Dendritic cell treated with granulocyte-macrophage colony-stimulating factor and Interleukin-4, amounts not matched to agents 40 ng/mL and 50 ng/mL, for 4 days (primary cell): ENCODE measurements around the gene MAST4.
A peak's percentile ranks its signal among the peaks of the same experiment; 100 is the strongest.
"Not testable (repeated sequence)": the region's sequence is repeated elsewhere in the genome, so short reads cannot be mapped to it uniquely, and the experiment has no call there.

Source experiments
- H3K27ac Mint-ChIP-seq: one replicate; pipeline ENCODE4 v1.8.0; 2022; ENCODE audit warnings: mild to moderate bottlenecking, mixed read lengths
- H3K27me3 Mint-ChIP-seq: one replicate; pipeline ENCODE4 v1.8.0; 2022; ENCODE audit warnings: mild to moderate bottlenecking, mixed read lengths
- H3K36me3 Mint-ChIP-seq: one replicate; pipeline ENCODE4 v1.8.0; 2022; ENCODE audit warnings: low read depth, mixed read lengths
- H3K4me1 Mint-ChIP-seq: one replicate; pipeline ENCODE4 v1.8.0; 2022; ENCODE audit warnings: low read depth, mixed read lengths
- H3K4me3 Mint-ChIP-seq: one replicate; pipeline ENCODE4 v1.8.0; 2022; ENCODE audit warnings: mild to moderate bottlenecking, moderate library complexity, mixed read lengths
- H3K9me3 Mint-ChIP-seq: one replicate; pipeline ENCODE4 v1.8.0; 2022; ENCODE audit warnings: mixed read lengths
- intact Hi-C: fragments of 100-400 bp; cut with micrococcal nuclease; formaldehyde crosslinking; loops from one replicate; pipeline ENCODE4 v1.15.0; 2022

The MAST4 gene

DNA sequence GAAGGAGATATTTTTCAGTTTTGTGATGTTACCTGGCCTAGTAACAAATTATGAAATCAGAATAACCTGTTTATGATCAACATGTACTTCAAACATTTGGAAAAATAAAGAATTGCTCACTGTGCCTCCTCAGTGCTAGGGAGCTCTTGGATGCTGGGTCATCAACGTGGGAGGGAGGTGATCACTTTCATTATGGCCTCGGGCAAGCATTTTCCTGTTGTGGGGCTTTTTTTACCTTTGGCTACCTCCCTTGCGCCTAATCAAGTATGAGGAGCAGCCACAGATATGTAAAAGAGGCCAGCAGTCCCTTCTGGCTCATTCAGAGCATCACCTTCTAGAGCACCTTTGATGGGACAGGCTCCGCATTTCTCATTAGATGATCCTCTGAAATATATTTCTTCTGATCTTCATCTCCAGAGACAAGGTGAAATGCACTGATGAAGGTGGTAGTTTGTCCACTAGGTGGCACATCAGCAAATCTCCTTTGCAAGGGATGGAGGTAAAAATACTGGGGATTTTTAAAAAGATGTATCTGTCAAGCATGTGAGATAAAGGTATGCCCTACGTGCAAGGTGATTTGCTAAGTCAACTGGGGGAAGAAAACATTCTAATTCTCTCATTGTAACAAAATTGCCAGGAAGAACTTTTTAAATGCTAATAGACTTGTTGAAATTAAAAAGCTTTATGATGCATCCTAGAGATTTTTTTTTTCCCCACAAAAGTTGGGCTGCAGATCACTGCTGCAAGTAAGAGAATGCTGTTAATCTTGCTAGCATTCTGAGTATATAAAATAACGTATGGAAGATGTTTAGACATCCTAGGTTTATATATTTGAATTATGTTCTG, 218.2 kb downstream of the MAST4 start:
- Mint-ChIP-seq H3K36me3 (no peaks in the 10 kb centered on the region), H3K4me3 (no peak overlapping the region), H3K27ac (no peak overlapping the region), H3K4me1 (peaks cover 13% of the 10 kb centered on the region), H3K27me3 (peaks cover 11% of the 10 kb centered on the region), H3K9me3 (no peaks in the 10 kb centered on the region)
- intact Hi-C loops: loop anchor here (5.0 to 10.0 kb wide), 2 partner anchors 338 to 390 kb away; no protein-coding TSS in a partner anchor

DNA sequence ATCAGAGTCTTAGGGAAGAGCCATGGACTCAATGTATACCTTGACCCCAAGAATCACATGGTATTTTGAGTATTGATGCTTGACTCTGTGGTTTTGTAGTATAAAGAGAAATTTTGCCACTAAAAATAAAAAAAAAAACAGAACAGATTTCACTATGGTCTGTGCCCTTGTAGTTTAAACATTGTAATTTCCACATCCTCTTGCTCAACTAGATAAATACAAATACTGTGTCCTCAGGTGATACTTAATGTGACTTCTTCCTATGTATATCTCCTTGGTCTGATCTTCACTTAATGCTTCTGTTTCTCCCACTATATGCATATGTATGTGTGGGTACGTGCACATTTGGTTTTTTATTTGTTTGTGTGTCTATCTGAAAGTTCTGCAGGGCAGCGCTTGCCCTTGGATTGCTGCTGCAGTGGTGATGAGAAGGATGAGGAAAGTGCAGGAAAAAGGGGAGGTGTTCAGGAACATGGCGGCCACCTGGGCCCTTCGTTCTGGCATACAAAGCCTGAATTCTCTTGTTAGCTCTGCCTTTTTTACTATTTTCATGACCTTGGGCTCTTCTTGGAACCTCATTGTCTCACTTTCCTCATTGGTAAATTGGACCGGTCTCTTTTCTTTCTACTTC, 222.2 kb downstream of the MAST4 start:
- no peaks in the 10 kb centered on the region for H3K4me1 Mint-ChIP-seq
- H3K36me3 Mint-ChIP-seq: no peaks in the 10 kb centered on the region
- H3K27me3 Mint-ChIP-seq: peaks cover 13% of the 10 kb centered on the region
- no peaks in the 10 kb centered on the region for H3K9me3 Mint-ChIP-seq
- H3K4me3 Mint-ChIP-seq: no peak overlapping the region
- intact Hi-C loops: loop anchor here (10.0 kb wide), 1 partner anchor 386 kb away; no protein-coding TSS in a partner anchor
- H3K27ac Mint-ChIP-seq: no peak overlapping the region

DNA sequence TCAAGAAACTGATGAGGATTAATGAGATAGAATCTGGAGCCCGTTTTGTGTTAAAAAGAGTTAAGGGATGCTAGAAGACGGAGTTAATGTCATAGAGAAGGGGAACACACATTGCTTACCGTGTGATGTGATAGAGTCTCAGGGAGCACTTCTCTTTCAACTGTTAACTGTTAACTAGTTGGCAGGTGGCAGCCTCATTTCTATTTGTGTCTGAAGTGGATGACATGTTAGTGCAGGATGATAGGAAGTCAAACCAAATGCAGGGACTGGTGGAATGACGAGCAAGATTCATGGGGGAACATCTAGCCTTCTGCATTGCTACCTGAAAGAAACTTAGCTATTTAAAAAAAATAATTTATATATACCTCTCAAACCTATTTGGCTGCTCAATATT, 222.7 kb downstream of the MAST4 start:
- no peaks in the 10 kb centered on the region for H3K36me3 Mint-ChIP-seq
- intact Hi-C loops: loop anchor here (10.0 kb wide), 1 partner anchor 386 kb away; no protein-coding TSS in a partner anchor
- H3K4me3 Mint-ChIP-seq: no peak overlapping the region
- H3K27ac Mint-ChIP-seq: no peak overlapping the region
- no peaks in the 10 kb centered on the region for H3K4me1 Mint-ChIP-seq
- H3K9me3 Mint-ChIP-seq: no peaks in the 10 kb centered on the region
- peaks cover 11% of the 10 kb centered on the region for H3K27me3 Mint-ChIP-seq

GRCh38 chr5:66820630-66821207, 224.5 kb downstream of the MAST4 start:
- Mint-ChIP-seq H3K4me1 (no peaks in the 10 kb centered on the region), H3K36me3 (no peaks in the 10 kb centered on the region), H3K4me3 (no peak overlapping the region), H3K27ac (no peak overlapping the region), H3K9me3 (no peaks in the 10 kb centered on the region), H3K27me3 (peaks cover 9% of the 10 kb centered on the region)
- intact Hi-C loops: no loop called here

- H3K27ac Mint-ChIP-seq: no peak overlapping the region
- no peaks in the 10 kb centered on the region for H3K9me3 Mint-ChIP-seq
- intact Hi-C loops: no loop called here
- peaks cover 4% of the 10 kb centered on the region for H3K27me3 Mint-ChIP-seq
- H3K4me3 Mint-ChIP-seq: no peak overlapping the region
- H3K4me1 Mint-ChIP-seq: no peaks in the 10 kb centered on the region
- H3K36me3 Mint-ChIP-seq: no peaks in the 10 kb centered on the region
These were observed 225.7 kb downstream of the MAST4 start for GRCh38 chr5:66821688-66822429.

DNA sequence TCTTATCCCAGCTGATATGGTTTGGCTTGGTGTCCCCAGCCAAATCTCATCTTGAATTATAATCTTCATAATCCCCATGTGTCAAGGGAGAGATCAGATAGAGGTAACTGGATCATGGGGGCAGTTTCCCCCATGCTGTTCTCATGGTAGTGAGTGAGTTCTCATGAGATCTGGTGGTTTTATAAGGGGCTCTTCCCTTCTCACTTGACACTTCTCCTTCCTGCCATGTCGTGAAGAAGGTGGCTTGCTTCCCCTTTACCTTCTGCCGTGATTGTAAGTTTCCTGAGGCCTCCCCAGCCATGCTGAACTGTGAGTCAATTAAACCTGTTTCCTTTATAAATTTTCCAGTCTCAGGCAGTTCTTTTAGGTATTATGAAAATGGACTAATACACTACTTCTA, 226.7 kb downstream of the MAST4 start:
- intact Hi-C loops, H3K27ac Mint-ChIP-seq, H3K4me3 Mint-ChIP-seq, H3K4me1 Mint-ChIP-seq, H3K36me3 Mint-ChIP-seq, H3K9me3 Mint-ChIP-seq: not testable (repeated sequence)
- H3K27me3 Mint-ChIP-seq: peaks cover 10% of the 10 kb centered on the region

GRCh38 chr5:66824476-66824875, 228.3 kb downstream of the MAST4 start:
- Mint-ChIP-seq H3K27ac (no peak overlapping the region), H3K36me3 (no peaks in the 10 kb centered on the region), H3K4me1 (peaks cover 14% of the 10 kb centered on the region), H3K9me3 (no peaks in the 10 kb centered on the region), H3K4me3 (no peak overlapping the region), H3K27me3 (peaks cover 25% of the 10 kb centered on the region)
- intact Hi-C loops: no loop called here

- no peaks in the 10 kb centered on the region for H3K9me3 Mint-ChIP-seq
- H3K4me1 Mint-ChIP-seq: peaks cover 14% of the 10 kb centered on the region
- H3K27ac Mint-ChIP-seq: no peak overlapping the region
- H3K4me3 Mint-ChIP-seq: no peak overlapping the region
- intact Hi-C loops: no loop called here
- peaks cover 28% of the 10 kb centered on the region for H3K27me3 Mint-ChIP-seq
- no peaks in the 10 kb centered on the region for H3K36me3 Mint-ChIP-seq
These were observed 230.1 kb downstream of the MAST4 start for GRCh38 chr5:66826263-66826662.

DNA sequence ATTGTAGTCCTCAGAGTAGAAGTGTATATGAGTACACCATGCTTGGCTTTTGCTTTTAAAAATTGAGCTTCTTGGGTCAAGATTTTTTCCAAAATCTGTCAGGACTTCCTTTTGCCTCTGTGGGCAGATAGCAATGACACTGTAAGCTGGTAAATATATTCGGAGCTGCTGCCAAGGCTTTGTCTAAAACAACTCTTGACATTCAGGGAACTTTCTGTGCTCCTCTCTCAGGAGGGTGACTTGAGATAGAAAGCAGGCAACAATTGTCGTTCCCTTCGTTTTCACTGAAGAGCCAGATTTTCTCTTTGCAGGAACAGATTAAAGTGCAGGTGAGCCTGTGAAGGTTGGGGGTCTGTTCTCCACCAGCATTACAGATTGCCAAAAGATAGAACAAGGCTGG, 230.5 kb downstream of the MAST4 start:
- Mint-ChIP-seq H3K27ac (no peak overlapping the region), H3K4me3 (no peak overlapping the region), H3K9me3 (no peaks in the 10 kb centered on the region), H3K27me3 (peaks cover 26% of the 10 kb centered on the region), H3K4me1 (peaks cover 14% of the 10 kb centered on the region), H3K36me3 (no peaks in the 10 kb centered on the region)
- intact Hi-C loops: no loop called here

DNA sequence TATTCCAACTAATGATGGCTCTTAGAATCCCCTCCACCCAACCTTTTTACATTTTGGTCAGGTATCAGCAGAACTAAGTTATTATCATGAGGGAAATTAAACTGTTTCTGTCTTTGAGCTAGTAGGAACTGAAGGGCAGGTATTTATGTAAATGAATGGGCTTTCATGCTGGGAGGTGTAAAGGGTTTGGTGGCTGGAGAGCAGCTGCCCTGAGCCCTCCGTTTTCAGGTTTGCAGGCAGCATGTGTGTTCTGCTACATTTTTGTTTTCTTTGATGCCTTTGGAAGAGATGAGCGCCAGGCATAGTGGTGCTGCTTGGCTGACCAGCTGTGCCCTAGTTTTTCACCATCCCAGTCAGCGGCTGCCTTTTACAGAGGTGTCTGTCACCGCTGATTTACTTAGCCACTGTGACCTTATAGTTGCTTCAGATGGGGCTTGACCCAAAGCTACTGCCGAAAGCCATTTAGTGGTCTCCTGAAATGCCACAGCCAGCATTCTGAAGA, 231.9 kb downstream of the MAST4 start:
- intact Hi-C loops: no loop called here
- no peak overlapping the region for H3K27ac Mint-ChIP-seq
- H3K4me1 Mint-ChIP-seq: peaks cover 14% of the 10 kb centered on the region
- no peaks in the 10 kb centered on the region for H3K36me3 Mint-ChIP-seq
- peaks cover 25% of the 10 kb centered on the region for H3K27me3 Mint-ChIP-seq
- no peaks in the 10 kb centered on the region for H3K9me3 Mint-ChIP-seq
- no peak overlapping the region for H3K4me3 Mint-ChIP-seq

GRCh38 chr5:66828548-66829357, 232.6 kb downstream of the MAST4 start:
- Mint-ChIP-seq H3K27me3 (peaks cover 25% of the 10 kb centered on the region), H3K4me1 (peaks cover 14% of the 10 kb centered on the region), H3K27ac (peak overlapping the region; percentile 50), H3K36me3 (no peaks in the 10 kb centered on the region), H3K9me3 (no peaks in the 10 kb centered on the region), H3K4me3 (peak overlapping the region; percentile 65)
- intact Hi-C loops: no loop called here

DNA sequence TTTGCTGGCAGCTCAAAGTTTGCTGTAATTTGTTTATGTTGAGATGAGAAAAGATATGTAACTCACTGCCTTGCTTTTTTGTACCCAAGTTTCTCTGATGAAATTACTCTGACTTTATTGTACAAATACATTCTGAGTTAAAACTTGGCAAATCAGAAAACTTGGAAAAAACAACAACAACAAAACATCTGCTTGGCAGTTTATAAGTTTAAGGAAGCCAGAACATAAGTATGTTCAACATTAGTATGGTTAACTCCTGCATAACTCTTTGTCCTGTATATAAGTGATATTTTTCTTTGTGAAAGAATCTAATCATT, 233.1 kb downstream of the MAST4 start:
- intact Hi-C loops: no loop called here
- H3K9me3 Mint-ChIP-seq: no peaks in the 10 kb centered on the region
- no peaks in the 10 kb centered on the region for H3K36me3 Mint-ChIP-seq
- H3K27me3 Mint-ChIP-seq: peaks cover 25% of the 10 kb centered on the region
- peaks cover 14% of the 10 kb centered on the region for H3K4me1 Mint-ChIP-seq
- H3K27ac Mint-ChIP-seq: peak overlapping the region; percentile 50
- peak overlapping the region; percentile 65 for H3K4me3 Mint-ChIP-seq

DNA sequence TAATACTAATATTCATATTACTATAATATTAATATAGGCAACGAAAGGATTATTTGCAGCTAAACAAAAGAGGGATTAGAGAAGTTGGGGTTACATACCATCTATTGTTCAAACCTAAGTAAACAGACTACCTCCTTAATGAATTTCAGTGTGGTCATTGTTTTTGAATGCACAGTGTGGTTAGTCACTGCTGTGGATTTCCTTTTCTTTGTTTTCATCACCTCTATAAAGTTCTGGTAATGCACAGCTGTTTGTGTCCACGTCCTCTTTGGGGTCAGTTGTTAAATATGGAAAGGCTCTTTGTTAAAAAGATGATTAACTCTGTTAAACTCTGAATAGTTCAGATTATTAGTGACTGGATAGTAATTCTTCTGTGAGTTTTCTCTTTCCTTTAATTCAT, 233.6 kb downstream of the MAST4 start:
- intact Hi-C loops: no loop called here
- Mint-ChIP-seq H3K4me1 (peaks cover 14% of the 10 kb centered on the region), H3K27ac (no peak overlapping the region), H3K9me3 (no peaks in the 10 kb centered on the region), H3K4me3 (no peak overlapping the region), H3K27me3 (peaks cover 25% of the 10 kb centered on the region), H3K36me3 (no peaks in the 10 kb centered on the region)
